LHCN-M2 (cell line): ENCODE measurements around the gene PXMP2. TPM values are rescaled to one million over a fixed set of nuclear protein-coding genes. Genes with fewer than 3 reads are reported as not detected.

ENCODE experiments used
- DNase-seq: peaks from one replicate; pipeline ENCODE4 v3.0.0-alpha.2; 2012; ENCODE audit warnings: low read depth
- total RNA-seq: library from RNA; depleted of rRNA; stranded (reverse); fragments of >200 nt; gene quantifications from 2 replicates; pipeline ENCODE4 v1.2.3, GENCODE V29; 2014

Gene PXMP2
- total RNA-seq, 1 experiment from 2014 or later, result 31.6 TPM

DNA sequence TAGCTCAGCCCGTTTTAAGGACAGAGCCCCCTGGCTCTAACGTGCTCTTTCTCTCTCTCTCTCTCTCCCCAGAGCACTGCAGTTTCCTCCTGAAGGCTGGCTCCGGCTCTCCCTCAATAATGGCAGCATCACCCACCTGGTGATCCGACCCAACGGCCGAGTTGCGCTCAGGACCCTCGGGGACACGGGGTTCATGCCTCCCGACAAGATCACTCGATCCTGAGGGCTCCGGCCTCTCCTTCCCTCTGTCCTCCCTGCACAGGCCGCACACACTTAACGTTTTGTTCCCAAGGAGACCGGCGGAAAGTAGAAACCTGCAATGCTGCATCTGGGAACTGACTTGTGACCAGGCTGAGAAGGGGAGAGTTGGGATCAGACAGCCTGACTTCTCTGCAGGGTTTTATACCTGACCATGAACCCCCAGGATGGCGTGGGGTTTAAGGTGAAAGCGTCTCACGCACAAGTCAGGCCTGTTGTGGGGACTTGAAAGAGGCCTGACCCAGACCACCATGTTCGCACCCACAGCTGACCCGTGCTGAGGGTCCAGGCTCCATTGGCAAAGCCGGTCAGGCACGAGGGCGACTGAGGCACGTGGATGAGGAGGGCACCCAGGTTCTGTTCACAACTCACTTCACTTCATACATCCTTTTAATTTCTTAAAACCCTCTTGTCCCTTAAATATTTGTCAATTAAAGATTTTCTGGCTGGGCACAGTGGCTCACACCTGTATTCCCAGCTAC, 33.4 kb downstream of the PXMP2 start:
- no peak for DNase-seq

DNA sequence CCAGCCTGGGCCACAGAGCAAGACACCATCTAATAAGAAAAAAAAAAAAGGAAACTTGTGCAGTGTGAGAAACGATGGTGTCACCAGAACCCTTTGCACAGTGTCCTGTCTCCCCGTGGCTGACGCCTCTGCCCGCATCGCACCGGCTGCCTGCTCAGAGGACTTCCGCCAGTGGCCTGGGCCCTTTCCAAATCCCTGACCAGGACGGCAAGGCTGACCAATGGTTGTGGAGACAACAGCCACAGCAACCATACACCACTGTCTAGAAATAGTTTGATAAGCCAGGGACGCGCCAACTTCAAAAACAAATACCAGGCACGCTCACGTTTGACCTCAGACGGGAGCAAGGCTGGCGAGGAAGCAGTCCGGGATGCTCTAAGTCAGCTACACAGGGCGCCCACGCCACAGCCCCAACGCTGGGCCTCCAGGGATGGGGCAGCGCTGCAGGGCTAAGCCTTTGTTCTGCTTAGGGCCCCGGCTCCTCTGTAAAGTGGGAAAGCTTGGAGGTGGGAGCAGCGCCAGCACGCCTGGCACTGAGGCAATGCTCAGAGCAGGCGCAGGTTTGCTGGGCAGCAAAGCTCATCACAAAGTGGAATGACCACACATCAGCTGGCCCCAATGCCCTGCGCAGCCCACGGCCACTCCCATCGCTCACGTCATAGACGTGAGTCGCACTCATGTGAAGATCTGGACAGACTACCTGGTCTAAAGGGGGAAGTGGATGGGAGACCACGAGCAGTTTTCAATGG, 35.8 kb downstream of the PXMP2 start:
- DNase-seq, result peak; percentile 26

DNA sequence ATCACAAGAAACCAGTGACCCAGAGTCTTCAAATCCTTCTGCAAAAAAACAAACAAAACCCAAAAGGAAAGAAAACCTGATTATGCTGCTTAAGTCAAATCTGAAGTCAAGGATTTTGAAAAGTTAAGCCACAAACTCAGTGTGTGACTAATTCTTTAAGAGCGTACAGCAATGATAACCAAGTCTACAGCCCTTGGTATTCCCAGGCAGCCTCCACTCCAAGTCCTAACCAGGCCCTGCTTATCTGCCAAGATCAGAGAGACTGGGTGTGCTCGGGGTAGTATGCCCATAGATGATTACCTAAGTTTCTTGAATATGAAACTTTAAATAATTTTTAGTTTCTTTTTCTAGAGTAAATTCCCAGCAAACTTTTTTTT, 36.4 kb downstream of the PXMP2 start:
- DNase-seq, result no peak

DNA sequence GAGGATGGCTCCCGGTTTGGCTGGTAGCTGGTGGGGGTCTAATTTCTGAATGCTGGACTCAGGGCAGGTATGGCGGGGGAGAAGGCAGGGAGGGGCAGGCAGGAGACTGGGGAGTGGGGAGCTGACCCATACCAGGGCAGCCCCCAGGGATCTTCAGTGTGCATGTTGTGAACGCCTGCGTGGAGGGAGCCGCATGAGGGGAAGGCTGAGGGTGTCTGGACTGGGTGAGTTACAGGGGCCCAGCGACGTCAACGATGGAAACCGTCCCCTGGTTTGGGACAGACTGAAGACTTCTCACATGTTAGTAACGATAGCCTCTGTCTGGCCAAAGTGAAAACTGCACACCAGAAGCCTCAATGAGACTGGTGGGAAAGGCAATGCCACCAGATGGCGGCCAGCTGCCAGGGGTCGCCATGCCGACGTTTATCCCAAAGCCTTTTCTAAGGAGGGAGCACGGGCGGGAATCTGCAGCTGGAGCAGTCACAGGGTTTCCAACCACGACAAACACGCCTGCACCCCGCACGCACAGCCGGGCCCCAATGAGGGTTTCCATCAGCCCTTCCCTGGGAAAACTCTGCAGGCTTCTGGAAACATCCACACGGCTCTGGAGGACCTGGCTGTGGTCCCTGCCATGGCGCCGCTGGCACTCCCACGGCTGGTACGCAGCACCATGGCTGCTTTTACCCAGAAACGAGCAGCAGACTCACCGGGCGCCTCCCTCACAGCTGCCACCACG, 37.3 kb downstream of the PXMP2 start:
- DNase-seq, result no peak

DNA sequence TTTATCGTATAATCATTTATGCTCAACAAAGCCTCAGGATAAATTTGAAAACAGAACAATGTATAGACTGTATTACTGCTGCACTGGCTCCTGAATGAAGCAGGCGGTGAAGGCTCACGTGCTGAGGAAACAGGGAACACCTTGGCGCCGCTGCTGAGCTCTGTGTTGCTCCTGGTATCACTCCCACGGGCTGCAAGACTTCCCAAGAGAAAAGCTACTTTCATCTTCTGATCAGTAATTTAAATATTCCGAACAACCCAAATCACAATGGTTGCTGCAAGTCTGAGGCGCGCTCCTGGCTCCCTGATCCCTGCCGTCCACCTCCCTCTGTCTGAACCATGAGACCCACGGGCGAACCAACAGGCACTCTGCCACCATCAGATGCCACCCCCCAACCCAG, 39.0 kb downstream of the PXMP2 start:
- no peak for DNase-seq

DNA sequence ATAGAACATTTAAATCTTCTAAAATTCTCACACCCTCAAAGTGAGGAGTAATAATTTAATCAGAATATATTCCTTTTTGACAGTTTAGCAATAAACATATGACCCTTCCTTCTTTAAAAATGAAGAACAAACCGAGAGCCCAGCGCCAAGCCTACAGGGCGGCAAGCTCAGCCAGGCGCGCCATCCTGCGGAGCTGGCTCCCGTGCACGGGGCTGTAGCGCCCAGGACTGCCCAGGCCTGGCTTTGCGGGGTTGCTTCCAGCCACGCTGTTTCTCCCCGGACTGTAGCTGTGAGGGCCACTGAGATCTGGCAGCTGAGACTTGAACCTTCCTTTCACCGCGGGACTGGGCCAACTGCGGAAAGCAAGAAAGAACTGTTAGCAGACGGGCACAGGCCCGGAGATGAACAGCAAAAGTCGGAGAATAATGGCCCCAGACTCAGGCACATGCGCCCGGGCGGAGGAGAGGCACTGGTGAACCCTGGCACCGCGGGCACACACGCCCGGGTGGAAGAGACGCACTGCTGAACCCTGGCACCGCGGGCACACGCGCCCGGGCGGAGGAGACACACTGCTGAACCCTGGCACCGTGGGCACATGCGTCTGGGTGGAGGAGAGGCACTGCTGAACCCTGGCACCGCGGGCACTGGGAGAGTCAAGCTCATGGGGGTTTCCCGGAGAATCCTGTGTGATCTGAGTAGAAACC, 39.9 kb downstream of the PXMP2 start:
- no peak for DNase-seq

DNA sequence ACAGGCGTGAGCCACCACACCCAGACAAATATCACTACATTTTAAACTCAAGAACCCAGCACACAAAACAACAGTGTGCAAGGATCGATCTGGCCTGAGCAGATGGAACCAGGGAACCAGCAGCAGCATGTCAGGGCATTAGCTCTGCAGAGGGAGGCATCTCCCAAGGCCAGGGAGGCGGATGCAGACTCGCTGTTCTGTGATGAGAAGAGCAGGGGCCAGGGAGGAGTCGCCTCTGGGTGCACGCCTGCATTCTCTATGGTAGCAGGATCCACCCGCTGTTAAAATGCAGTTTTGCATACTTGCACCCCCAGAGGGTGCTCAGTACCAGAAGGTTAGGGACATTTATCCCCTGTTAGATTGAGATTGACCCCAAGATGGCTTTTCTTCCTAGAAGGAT, 41.1 kb downstream of the PXMP2 start:
- no peak for DNase-seq

DNA sequence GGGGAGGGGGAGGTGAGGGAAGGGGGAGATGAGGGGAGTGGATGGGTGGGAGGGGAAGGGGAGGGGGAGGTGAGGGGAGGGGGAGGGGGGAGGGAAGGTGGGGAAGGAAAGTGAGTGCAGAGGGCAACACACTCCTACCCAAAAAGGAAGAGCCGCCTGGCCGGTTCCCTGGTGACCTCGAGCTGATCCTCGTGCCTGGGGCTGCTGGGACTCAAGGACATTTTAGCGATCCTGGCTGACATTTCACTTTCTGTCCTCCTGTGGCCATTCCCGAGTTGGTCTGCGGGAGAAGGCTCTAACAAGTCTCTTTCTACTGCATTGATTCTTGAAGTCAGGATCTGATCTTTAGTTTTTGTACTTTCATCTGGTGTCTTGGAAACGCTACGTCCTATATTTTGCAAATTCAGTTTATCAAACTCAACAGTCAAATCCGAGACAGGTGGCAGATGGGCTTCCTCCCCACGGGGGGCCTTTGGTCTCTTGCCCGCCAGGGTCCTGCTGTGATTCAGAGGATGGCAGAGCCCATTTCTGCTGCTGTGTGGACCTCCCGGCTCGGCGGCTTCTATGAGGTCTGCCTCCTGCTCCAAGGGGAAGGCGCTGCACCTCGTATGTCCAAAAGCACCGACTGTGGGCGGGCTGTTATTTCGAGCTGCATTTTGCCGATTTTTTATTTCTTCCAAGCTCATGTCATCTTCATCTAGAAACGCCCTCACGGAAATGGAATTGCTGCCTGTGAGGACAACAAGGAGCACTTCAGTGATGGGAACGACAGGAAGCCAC, 42.3 kb downstream of the PXMP2 start:
- DNase-seq, result no peak

DNA sequence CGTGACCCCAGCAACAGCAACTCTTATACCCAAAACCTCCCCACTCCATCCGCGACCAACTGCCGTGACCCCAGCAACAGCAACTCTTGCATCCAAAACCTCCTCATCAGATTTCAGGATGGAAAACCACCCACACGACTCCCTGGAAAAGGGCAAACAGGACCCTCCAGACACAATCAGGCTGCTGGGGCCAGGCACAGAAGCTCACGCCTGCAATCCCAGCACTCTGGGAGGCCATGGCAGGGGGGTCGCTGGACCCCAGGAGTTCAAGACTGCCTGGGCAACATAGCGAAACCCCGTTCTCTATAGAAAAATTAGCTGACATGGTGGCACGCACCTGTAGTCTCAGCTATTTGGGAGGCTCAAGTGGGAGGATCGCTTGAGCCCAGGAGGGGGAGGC, 43.0 kb downstream of the PXMP2 start:
- no peak for DNase-seq

DNA sequence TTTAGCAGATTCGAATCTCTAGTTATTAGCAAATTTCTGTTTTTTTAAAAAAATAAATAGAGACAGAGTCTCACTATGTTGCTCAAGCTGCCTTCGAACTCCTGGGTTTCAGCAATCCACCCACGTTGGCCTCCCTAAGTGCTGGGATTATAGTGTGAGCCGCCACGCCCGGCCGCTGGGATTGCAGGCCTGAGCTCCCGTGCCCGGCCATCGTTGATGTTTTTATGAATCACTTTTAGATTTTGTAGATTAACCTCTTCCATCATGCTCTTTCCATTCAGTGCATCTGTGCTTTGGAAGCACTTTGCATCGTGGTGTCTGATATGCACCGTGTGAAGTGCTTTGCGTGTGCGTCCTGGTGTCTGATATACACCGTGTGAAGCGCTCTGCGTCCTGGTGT, 44.2 kb downstream of the PXMP2 start:
- no peak for DNase-seq

DNA sequence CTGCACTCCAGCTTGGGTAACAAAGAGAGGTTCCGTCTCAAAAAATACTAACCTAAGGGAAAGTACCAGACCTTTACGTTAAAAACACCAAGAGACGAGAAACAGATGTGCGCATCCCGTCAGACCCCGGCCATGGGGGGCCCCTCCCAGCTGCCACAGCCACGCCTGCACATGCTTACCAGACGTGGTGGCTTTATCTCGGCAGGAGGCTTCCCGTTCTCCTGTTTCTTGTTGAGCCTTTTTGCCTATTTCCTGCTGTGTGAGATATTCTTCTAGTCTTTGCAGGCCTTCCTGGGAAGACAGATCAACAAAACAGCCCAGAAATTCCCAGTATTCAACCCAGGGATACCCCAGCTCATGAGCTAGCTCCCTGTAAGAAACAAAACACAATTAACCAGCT, 46.8 kb downstream of the PXMP2 start:
- DNase-seq, result no peak

DNA sequence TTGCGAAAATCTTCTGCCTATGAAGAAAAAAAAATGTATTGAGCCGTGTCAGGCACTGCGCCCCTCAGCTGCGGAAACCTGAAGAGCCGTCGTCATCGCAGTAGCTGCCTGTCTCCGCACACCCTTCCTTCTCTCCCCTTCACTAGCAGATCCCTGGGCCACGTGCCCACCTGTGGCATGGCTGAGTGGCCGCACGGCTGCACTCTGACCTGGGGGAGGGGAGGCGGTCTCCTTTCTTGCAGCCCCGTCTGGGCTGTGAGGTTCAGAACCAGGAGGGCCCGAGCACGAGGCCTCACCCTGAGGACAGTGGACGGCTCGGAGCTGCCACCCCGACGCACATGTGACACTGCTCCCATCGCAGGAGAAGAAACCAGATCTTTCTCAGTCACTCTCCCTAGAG, 48.1 kb downstream of the PXMP2 start:
- DNase-seq, result no peak

DNA sequence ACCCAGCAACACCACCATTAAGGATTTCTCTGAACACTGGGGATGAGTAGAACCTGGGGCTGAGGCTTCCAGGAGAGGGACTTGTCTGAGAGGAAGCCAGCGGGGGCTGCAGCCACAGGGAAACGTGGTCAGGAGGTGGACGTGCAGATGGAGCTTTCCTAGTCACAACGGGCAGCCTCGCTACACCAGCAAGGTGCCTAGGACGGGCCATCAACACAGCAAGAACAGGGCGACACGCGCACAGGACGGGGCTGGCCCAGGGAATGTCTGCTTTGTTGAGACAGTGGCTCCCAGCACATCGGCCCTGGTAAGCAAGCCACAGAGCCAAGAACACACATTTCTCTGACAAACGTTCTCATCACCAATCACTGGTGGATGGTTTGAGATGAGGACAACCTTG, 49.0 kb downstream of the PXMP2 start:
- DNase-seq, result no peak

DNA sequence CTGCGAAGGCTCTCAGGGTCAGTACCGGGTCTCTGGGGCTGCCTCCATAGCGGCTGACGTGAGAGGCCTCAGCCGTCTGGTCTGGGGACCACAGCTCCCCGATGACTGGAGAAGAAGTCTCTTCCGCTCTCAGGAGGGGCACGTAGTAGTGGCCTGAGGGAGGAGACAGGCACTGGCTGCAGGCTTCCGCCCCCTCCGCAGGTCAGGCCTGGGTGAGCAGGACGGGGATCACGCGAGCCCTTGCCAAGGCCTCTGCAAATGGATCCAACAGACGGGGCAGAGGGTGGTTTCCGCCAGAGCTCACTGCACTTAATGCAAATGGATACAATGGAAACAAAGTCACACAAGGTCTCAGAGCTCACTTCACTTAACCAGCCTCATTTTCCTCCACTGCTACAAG, 49.5 kb downstream of the PXMP2 start:
- DNase-seq, result no peak

DNA sequence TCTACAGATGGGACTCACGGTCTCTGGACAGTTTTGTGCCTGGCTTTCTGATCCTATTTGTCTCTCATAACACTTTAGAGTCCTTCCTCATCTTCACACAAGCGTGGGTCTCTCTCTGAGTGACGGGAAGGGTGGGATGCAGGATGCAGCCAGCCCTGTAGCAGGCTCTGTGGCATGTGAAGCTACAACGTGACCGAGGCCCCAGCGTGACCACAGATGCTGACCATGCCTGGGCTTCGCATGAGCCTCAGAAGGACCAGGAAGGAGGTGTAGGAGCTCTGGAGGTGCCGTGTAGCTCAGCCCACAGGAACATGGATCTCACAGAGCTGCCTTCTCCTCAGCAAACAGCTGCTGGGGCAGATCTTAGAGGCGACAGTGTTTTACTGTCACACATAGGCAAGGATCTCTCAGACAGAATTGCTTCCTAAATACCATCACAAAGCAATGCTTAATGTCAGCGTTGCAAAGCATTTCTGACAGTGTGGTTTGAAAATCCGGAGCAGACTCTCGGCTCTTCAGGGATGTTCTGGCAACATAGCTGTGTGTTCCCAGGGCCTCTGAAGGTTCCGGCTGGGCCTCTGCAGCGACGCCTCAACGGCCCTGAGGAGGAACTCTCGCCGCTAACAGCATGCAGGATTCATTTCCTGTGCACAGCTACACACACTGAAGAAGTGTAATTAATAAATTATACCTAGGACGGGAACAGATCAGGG, 52.4 kb downstream of the PXMP2 start:
- DNase-seq, result no peak

DNA sequence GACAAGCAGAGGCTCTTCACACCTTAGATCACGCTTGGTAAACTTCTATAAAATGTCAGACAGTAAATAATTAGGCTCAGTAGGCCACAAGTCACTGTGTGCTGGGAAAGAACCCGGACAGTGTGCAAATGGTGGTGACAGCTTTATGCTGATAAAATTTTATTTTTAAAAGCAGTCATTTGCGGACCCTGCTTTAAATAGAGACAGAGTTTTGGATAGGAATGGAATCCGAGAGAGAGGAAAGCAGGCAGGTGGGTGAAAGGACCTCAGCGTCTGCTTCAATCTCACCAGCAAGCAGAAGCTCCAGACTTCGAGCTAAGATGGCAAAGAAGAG, 52.9 kb downstream of the PXMP2 start:
- DNase-seq, result no peak

DNA sequence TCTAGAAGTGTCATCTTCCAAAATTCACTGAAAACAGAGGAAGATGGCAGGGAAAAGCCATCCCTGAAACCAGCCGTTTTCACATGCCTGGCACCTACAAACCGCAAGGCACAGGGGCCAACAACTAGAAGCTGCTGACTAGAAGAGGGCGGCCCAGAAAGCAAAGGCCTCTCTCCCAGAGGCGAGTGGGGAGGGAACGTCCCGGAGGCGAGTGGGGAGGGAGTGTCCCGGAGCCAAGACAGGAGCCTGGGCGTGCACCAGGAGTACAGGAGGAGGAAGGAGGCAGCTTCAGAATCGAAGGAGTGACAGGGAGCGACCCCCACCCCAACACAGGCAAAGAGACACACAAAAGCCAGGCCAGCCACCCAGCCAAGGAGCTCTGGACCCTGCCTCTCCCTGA, 53.3 kb downstream of the PXMP2 start:
- DNase-seq, result no peak

DNA sequence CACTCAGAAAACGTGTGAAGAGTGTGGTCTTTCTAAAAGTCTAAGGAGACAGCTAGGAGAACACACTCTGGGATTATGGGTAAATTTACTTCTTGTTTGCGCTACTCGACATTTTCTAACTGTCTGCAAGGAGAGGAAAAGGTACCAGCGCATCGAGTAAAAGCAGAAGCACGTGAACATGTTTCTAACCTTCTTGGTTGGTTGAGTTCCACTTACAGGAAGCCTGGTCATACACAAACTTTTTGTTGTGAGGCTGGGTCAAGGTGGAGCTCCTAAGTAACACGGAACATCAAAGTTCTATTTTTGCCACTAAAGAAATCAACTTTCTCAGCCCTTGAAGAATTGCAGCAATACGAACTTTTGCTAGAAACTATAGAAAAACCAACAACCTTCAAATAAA, 54.2 kb downstream of the PXMP2 start:
- no peak for DNase-seq

DNA sequence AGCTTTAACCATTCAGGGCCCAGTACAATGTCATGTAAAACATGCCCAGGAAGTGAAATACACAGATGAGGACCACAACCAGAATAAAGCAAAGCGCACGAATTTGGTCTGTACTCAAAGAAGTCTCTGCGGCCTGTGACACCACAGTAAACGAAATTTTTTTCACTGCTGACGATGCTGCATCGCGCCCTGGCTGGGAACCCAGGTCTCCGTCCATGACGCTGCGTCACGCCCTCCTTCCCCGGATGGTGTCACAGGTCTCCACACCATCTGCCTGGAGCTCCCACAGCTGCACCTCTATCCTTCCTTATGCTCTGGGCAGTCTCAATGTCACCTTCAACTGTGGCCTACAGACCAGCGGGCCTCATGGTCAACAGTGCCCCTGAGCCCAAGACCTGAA, 56.4 kb downstream of the PXMP2 start:
- no peak for DNase-seq

DNA sequence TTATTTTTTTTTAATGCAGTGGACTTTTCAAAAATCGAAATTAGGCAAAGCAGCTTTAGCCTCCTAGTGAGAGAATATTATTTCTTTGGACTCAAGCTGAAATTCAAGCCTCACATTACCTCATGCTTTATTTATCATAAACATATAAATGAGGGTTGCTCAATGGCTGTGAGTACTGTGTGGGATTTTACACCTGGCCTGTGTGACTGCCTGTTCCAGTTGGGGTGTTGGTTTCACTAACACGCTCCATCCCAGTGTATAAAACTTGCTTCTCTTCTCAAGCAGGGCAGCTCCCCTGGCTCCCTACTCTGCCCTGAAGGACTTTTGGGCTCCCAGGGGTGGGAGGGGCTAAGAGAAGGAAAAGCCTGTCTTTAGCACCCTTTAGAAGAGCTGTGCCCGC, 59.2 kb downstream of the PXMP2 start:
- DNase-seq, result no peak

DNA sequence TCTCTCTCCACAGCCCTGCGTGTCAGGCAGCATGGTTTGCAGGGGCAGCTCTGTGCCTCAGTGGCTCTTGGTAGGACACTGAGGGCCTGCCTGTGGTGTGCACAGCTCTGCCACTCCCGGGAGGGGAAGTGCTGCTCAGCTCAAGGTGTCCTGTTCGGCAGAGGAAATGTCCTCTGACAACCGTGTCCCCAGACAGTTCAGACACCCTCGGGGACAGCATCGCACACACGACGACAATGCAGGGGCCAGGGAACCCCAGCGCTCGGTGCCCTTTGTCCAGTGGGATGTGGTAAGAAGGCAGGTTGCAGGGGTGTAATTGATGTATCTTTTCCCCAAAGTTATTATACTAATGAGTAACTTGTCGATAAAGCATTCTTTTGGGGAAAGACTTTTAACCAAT, 60.0 kb downstream of the PXMP2 start:
- DNase-seq, result no peak
